BLaER1 (cell line): Measurements from ENCODE around the gene PHYHD1.
A peak's percentile ranks its signal among the peaks of the same experiment; 100 is the strongest.

Source experiments
- H3K27ac ChIP-seq: shearing (Covaris generic); formaldehyde crosslinking; 2 replicates; pipeline ENCODE4 v1.8.1; 2022
- H3K27me3 ChIP-seq: shearing (Covaris generic); formaldehyde crosslinking; 2 replicates; pipeline ENCODE4 v1.8.1; 2022
- H3K36me3 ChIP-seq: shearing (Covaris generic); formaldehyde crosslinking; 2 replicates; pipeline ENCODE4 v1.8.1; 2022
- H3K4me1 ChIP-seq: shearing (Covaris generic); formaldehyde crosslinking; 2 replicates; pipeline ENCODE4 v1.8.1; 2022
- H3K4me2 ChIP-seq: shearing (Covaris generic); formaldehyde crosslinking; 2 replicates; pipeline ENCODE4 v1.8.1; 2022
- H3K4me3 ChIP-seq: shearing (Covaris generic); formaldehyde crosslinking; 2 replicates; pipeline ENCODE4 v1.8.1; 2022
- H3K9ac ChIP-seq: shearing (Covaris generic); formaldehyde crosslinking; 2 replicates; pipeline ENCODE4 v1.8.1; 2022
- H3K9me3 ChIP-seq: shearing (Covaris generic); formaldehyde crosslinking; 2 replicates; pipeline ENCODE4 v1.8.1; 2022
- H4K20me1 ChIP-seq: shearing (Covaris generic); formaldehyde crosslinking; 2 replicates; pipeline ENCODE4 v1.8.1; 2022
- Cebpa-rat ChIP-seq: shearing (Covaris generic); IDR thresholded peaks from 2 replicates; pipeline ENCODE4 v1.8.1; 2022

Gene PHYHD1

DNA sequence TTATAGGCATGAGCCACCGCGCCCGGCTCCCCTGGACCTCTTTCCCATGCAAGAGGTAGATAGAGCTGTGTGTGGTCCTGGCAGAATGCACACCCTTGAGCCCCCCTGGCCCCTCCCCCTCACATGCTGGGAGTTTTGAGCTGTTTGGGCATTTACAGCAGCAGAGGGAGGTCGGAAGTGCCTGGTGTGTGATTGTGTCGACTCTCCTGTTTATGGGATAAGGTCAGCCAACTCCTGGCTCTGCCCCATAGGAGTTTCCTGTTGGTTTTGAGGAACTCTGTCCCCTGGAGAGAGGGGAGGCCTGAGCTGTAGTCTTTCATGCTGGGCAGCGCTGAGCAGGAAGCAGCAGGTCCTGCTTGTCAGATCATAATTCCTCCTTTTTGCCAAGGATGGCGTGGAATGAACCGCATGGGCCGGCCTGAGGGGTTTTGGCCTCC lies 32.9 kb upstream of the PHYHD1 start:
- no peak for TF ChIP-seq Cebpa-rat
- Histone ChIP-seq H3K27me3 (no peaks in the 10 kb centered on the region), H3K4me2 (no peak overlapping the region), H3K4me3 (no peak overlapping the region), H4K20me1 (peaks cover 95% of the 10 kb centered on the region), H3K9ac (no peak overlapping the region; the same call in 1 of the 2 replicates), H3K27ac (no peak overlapping the region), H3K36me3 (peaks cover 91% of the 10 kb centered on the region), H3K9me3 (no peaks in the 10 kb centered on the region), H3K4me1 (peaks cover 30% of the 10 kb centered on the region)

DNA sequence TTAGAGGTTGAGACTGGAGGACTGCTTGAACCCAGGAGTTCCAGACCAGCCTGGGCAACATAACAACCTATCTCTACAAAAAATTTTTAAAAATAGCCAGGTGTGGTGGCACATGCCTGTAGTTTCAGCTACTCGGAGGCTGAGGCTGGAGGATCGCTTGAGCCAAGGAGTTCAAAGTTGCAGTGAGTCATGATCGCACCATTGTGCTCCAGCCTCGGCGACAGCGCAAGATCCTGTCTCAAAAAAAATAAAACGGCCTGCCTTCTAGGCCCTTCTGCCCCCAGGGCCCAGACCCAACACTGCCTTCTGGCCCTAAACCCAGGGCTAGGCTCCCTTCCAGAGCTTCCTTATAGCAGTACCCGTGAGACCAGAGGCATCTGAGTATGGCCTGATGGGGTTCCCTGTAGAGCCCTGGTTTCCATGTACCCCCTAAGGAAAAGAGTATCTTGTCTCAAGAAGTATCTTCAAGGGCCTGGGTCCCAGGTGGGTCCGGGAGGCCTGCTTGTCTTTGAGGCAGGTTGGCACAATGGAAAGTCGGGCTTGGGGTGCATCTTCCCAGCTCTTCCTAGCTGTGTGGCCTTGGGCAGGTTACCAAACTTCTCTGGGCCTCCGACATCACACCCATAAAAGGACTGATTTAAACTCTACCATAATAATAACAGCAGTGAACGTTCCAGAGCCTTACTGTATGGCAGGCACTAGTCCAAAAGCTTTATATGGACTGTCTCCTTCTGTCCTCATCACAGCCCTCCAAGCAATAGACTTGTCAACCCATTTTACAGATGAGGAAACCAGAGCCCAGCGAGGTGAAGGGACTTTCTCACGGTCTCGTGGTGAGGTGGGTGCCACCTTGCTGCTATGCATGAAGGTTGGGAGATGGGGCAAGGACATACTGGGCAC lies 29.2 kb upstream of the PHYHD1 start:
- Histone ChIP-seq H3K9me3 (no peaks in the 10 kb centered on the region), H3K27me3 (no peaks in the 10 kb centered on the region), H3K36me3 (peaks cover 99% of the 10 kb centered on the region), H3K27ac (0 out of 2 replicates have a peak overlapping the region, but pooled peaks have one; percentile 15), H3K4me2 (no peak overlapping the region), H3K4me1 (peaks cover 18% of the 10 kb centered on the region; the same call in 1 of the 2 replicates), H4K20me1 (peaks cover 87% of the 10 kb centered on the region), H3K9ac (no peak overlapping the region), H3K4me3 (no peak overlapping the region)
- no peak for TF ChIP-seq Cebpa-rat

DNA sequence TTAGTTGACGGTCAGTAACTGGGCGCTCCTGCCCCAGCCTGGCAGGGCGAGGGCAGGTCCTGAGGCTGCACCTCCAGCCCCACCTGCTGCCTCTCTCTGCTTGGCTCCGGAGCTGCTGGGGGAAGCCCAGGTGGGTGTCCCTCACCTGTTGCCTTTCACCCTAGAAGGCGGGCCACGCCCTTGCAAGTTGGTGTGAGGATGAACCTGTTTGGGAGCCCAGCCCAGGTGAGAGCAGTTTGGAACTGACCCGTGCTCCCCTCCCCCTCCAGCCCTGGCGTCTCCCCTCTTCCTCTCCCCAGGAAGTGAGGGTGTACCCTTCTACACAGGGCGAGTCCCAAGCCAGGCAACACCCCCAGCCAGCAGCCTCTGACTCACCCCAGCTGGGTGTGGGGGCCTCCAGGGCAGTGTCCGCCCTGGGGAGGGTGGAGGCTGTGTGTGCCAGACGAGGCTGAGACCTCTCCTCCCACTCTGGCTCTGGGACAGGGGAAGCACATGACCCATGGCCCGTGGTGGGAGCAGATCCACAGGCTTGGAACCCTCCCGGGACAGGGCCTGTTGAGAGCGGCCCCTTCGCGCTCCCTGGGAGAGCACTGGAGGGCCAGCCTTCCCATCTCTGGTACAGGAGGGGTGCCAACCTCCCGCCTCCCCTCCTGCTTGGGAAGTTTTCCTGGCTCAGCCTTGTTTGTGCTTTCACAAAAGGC lies 28.4 kb upstream of the PHYHD1 start:
- no peak overlapping the region for H3K4me2 ChIP-seq
- H3K27me3 ChIP-seq, result no peaks in the 10 kb centered on the region
- peak overlapping the region; percentile 28 for H3K27ac ChIP-seq
- peaks cover 79% of the 10 kb centered on the region for H4K20me1 ChIP-seq
- no peak overlapping the region for H3K4me3 ChIP-seq
- no peak overlapping the region for H3K9ac ChIP-seq
- no peaks in the 10 kb centered on the region for H3K9me3 ChIP-seq
- H3K36me3 ChIP-seq, result peaks cover 99% of the 10 kb centered on the region
- peaks cover 19% of the 10 kb centered on the region; the same call in 1 of the 2 replicates for H3K4me1 ChIP-seq
- no peak for TF ChIP-seq Cebpa-rat

- TF ChIP-seq Cebpa-rat, result no peak
- Histone ChIP-seq H3K36me3 (peaks cover 96% of the 10 kb centered on the region), H3K4me3 (no peak overlapping the region), H3K4me2 (no peak overlapping the region), H3K27me3 (no peaks in the 10 kb centered on the region), H3K9me3 (no peaks in the 10 kb centered on the region), H3K9ac (no peak overlapping the region), H4K20me1 (peaks cover 70% of the 10 kb centered on the region), H3K4me1 (peaks cover 28% of the 10 kb centered on the region), H3K27ac (no peak overlapping the region)
Measured at GRCh38 chr9:128893354-128893753, 27.4 kb upstream of the PHYHD1 start.

DNA sequence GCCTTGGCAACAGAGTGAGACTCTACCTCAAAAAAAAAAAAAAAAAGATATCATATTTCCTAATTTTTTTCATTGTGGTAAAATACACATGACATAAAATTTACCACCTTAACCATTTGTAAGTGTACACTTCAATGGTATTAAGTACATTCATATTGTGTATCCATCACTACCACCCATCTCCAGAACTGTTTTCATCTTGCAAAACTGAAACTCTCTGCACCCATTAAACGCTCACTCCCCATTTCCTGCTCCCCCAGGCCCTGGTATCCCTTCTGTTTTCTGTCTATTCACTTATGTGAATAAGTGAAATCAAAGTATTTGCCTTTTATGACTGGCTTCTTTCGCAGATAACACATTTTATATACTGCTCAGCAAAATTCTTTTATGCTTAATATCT lies 26.0 kb upstream of the PHYHD1 start:
- TF ChIP-seq Cebpa-rat, result no peak
- H3K4me1 ChIP-seq, result peaks cover 43% of the 10 kb centered on the region
- H3K27me3 ChIP-seq, result no peaks in the 10 kb centered on the region
- H3K27ac ChIP-seq, result no peak overlapping the region
- no peak overlapping the region for H3K4me3 ChIP-seq
- H3K9ac ChIP-seq, result no peak overlapping the region
- no peak overlapping the region for H3K4me2 ChIP-seq
- peaks cover 70% of the 10 kb centered on the region for H4K20me1 ChIP-seq
- no peaks in the 10 kb centered on the region for H3K9me3 ChIP-seq
- H3K36me3 ChIP-seq, result peaks cover 96% of the 10 kb centered on the region

DNA sequence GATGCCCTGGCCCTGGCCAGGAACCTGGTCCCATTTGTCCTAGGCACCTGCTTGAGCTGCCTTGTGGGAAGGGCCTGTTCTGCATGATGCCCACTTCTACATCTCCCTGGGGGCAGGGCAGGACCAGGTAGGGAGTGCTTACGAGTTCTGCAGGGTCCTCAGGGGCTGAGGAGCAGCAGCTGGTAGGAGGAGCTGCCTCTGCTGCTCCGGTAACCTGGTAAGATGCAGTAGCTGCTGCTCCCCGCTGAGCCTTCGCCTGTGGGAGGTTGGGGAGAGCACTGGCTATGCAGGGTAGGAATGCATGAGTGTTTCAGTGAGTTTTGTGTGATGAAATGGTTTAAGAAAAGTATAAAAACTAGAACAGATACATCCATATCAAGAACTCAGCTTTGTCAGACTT lies 25.2 kb upstream of the PHYHD1 start:
- Histone ChIP-seq H4K20me1 (peaks cover 69% of the 10 kb centered on the region), H3K27ac (no peak overlapping the region), H3K36me3 (peaks cover 89% of the 10 kb centered on the region)

GRCh38 chr9:128898382-128898781 lies 22.4 kb upstream of the PHYHD1 start:
- peak overlapping the region; percentile 8; the same call in 1 of the 2 replicates for H3K9ac ChIP-seq
- no peaks in the 10 kb centered on the region for H3K27me3 ChIP-seq
- H3K36me3 ChIP-seq, result peaks cover 76% of the 10 kb centered on the region
- H3K27ac ChIP-seq, result peak overlapping the region; percentile 76
- peaks cover 68% of the 10 kb centered on the region for H4K20me1 ChIP-seq
- peak overlapping the region; percentile 65 for H3K4me2 ChIP-seq
- no peak for TF ChIP-seq Cebpa-rat
- H3K9me3 ChIP-seq, result no peaks in the 10 kb centered on the region
- H3K4me3 ChIP-seq, result no peak overlapping the region
- peaks cover 59% of the 10 kb centered on the region for H3K4me1 ChIP-seq

More for the DNA sequence above, 25.2 kb upstream of the PHYHD1 start:
- Histone ChIP-seq H3K4me3 (no peak overlapping the region), H3K4me1 (peaks cover 48% of the 10 kb centered on the region), H3K9me3 (no peaks in the 10 kb centered on the region), H3K4me2 (no peak overlapping the region), H3K9ac (no peak overlapping the region), H3K27me3 (no peaks in the 10 kb centered on the region)
- TF ChIP-seq Cebpa-rat, result no peak

GRCh38 chr9:128898845-128899565 lies 21.8 kb upstream of the PHYHD1 start:
- H4K20me1 ChIP-seq, result peaks cover 65% of the 10 kb centered on the region
- no peaks in the 10 kb centered on the region for H3K9me3 ChIP-seq
- H3K9ac ChIP-seq, result peak overlapping the region; percentile 8; the same call in 1 of the 2 replicates
- H3K27ac ChIP-seq, result peak overlapping the region; percentile 76
- H3K36me3 ChIP-seq, result peaks cover 70% of the 10 kb centered on the region
- H3K4me2 ChIP-seq, result peak overlapping the region; percentile 65
- no peaks in the 10 kb centered on the region for H3K27me3 ChIP-seq
- peaks cover 59% of the 10 kb centered on the region for H3K4me1 ChIP-seq
- no peak for TF ChIP-seq Cebpa-rat
- H3K4me3 ChIP-seq, result peak overlapping the region; percentile 5; the same call in 1 of the 2 replicates

GRCh38 chr9:128899566-128900322 lies 21.0 kb upstream of the PHYHD1 start:
- Histone ChIP-seq H3K9me3 (no peaks in the 10 kb centered on the region), H3K4me1 (peaks cover 64% of the 10 kb centered on the region), H3K27me3 (no peaks in the 10 kb centered on the region), H3K4me3 (peak overlapping the region; percentile 5; the same call in 1 of the 2 replicates), H4K20me1 (peaks cover 65% of the 10 kb centered on the region), H3K36me3 (peaks cover 68% of the 10 kb centered on the region), H3K9ac (peak overlapping the region; percentile 8; the same call in 1 of the 2 replicates), H3K27ac (peak overlapping the region; percentile 76), H3K4me2 (peak overlapping the region; percentile 65)
- TF ChIP-seq Cebpa-rat, result peak; percentile 30; the same call in 1 of the 2 replicates
